Type B pancreatic cell (in vitro differentiated cells): ENCODE measurements around the gene RAVER2. TPM values are rescaled to one million over a fixed set of nuclear protein-coding genes. Genes with fewer than 3 reads are reported as not detected.
"Not testable (repeated sequence)": the region's sequence is repeated elsewhere in the genome, so short reads cannot be mapped to it uniquely, and the experiment has no call there.

Source experiments
- DNase-seq: peaks from one replicate; pipeline ENCODE4 v3.0.0; 2021; ENCODE audit warnings: mixed read lengths; ENCODE audit not compliant: unreplicated experiment; ENCODE audit errors: extremely low spot score
- H3K27ac Mint-ChIP-seq: 2 replicates; pipeline ENCODE4 v1.8.0; 2021; ENCODE audit warnings: mild to moderate bottlenecking, mixed read lengths
- H3K27me3 Mint-ChIP-seq: 2 replicates; pipeline ENCODE4 v1.8.0; 2021; ENCODE audit warnings: mixed read lengths
- H3K36me3 Mint-ChIP-seq: 2 replicates; pipeline ENCODE4 v1.8.0; 2021; ENCODE audit warnings: mixed read lengths
- H3K4me1 Mint-ChIP-seq: one replicate; pipeline ENCODE4 v1.8.0; 2021; ENCODE audit warnings: mixed read lengths; ENCODE audit not compliant: unreplicated experiment
- H3K4me3 Mint-ChIP-seq: 2 replicates; pipeline ENCODE4 v1.8.0; 2021; ENCODE audit warnings: mild to moderate bottlenecking, mixed read lengths
- H3K9me3 Mint-ChIP-seq: 2 replicates; pipeline ENCODE4 v1.8.0; 2021; ENCODE audit warnings: mixed read lengths
- CTCF ChIP-seq: fragments of 200-600 bp; sonication (generic); conservative IDR thresholded peaks from 2 replicates; pipeline ENCODE4 v1.5.0; 2021; ENCODE audit warnings: antibody characterized with exemption, mild to moderate bottlenecking
- total RNA-seq: library from RNA; stranded (reverse); gene quantifications from 2 replicates; pipeline ENCODE4 v1.2.1, GENCODE V29; 2021; ENCODE audit warnings: low replicate concordance

Gene RAVER2
- total RNA-seq, 1 donor from 2014 or later = 26.5 TPM

- no peaks in the 10 kb centered on the region for H3K9me3 Mint-ChIP-seq
- no peak overlapping the region for H3K27ac Mint-ChIP-seq
- no peak for TF ChIP-seq CTCF
- H3K36me3 Mint-ChIP-seq = peaks cover 11% of the 10 kb centered on the region
- no peaks in the 10 kb centered on the region for H3K4me1 Mint-ChIP-seq
- H3K27me3 Mint-ChIP-seq = no peaks in the 10 kb centered on the region
- no peak for DNase-seq
- no peak overlapping the region for H3K4me3 Mint-ChIP-seq
These were observed 64.4 kb downstream of the RAVER2 start for GRCh38 chr1:64809309-64809708.

- no peaks in the 10 kb centered on the region for H3K4me1 Mint-ChIP-seq
- peaks cover 14% of the 10 kb centered on the region for H3K36me3 Mint-ChIP-seq
- H3K9me3 Mint-ChIP-seq = no peaks in the 10 kb centered on the region
- no peak overlapping the region for H3K4me3 Mint-ChIP-seq
- no peak overlapping the region for H3K27ac Mint-ChIP-seq
- TF ChIP-seq CTCF = no peak
- H3K27me3 Mint-ChIP-seq = no peaks in the 10 kb centered on the region
- no peak for DNase-seq
These were observed 65.1 kb downstream of the RAVER2 start for GRCh38 chr1:64810001-64810400.

GRCh38 chr1:64811131-64811530 is 66.3 kb downstream of the RAVER2 start:
- Mint-ChIP-seq H3K27ac (no peak overlapping the region), H3K27me3 (no peaks in the 10 kb centered on the region), H3K4me3 (no peak overlapping the region), H3K36me3 (peaks cover 23% of the 10 kb centered on the region), H3K9me3 (no peaks in the 10 kb centered on the region), H3K4me1 (no peaks in the 10 kb centered on the region)
- TF ChIP-seq CTCF = no peak
- DNase-seq = no peak

GRCh38 chr1:64814427-64814826 is 69.6 kb downstream of the RAVER2 start:
- Mint-ChIP-seq H3K4me3 (no peak overlapping the region), H3K4me1 (no peaks in the 10 kb centered on the region), H3K9me3 (no peaks in the 10 kb centered on the region), H3K36me3 (peaks cover 35% of the 10 kb centered on the region), H3K27me3 (no peaks in the 10 kb centered on the region), H3K27ac (no peak overlapping the region)
- no peak for DNase-seq
- no peak for TF ChIP-seq CTCF

- not testable (repeated sequence) for H3K9me3 Mint-ChIP-seq, H3K27ac Mint-ChIP-seq
These were observed 72.5 kb downstream of the RAVER2 start for GRCh38 chr1:64817364-64817763.

GRCh38 chr1:64820572-64820971 is 75.7 kb downstream of the RAVER2 start:
- not testable (repeated sequence) for H3K9me3 Mint-ChIP-seq, DNase-seq, H3K4me1 Mint-ChIP-seq, H3K27me3 Mint-ChIP-seq, H3K4me3 Mint-ChIP-seq, H3K27ac Mint-ChIP-seq
- peaks cover 35% of the 10 kb centered on the region for H3K36me3 Mint-ChIP-seq

More at GRCh38 chr1:64817364-64817763, 72.5 kb downstream of the RAVER2 start:
- not testable (repeated sequence) for H3K4me3 Mint-ChIP-seq, H3K27me3 Mint-ChIP-seq, H3K4me1 Mint-ChIP-seq, DNase-seq
- H3K36me3 Mint-ChIP-seq = peaks cover 40% of the 10 kb centered on the region

GRCh38 chr1:64822621-64823020 is 77.7 kb downstream of the RAVER2 start:
- H3K4me1 Mint-ChIP-seq = peaks cover 6% of the 10 kb centered on the region
- no peak overlapping the region for H3K4me3 Mint-ChIP-seq
- TF ChIP-seq CTCF = no peak
- H3K9me3 Mint-ChIP-seq = no peaks in the 10 kb centered on the region
- DNase-seq = no peak
- no peak overlapping the region for H3K27ac Mint-ChIP-seq
- H3K27me3 Mint-ChIP-seq = no peaks in the 10 kb centered on the region
- H3K36me3 Mint-ChIP-seq = peaks cover 19% of the 10 kb centered on the region
